Type B pancreatic cell (in vitro differentiated cells): ENCODE data around the gene CELSR2. TPM values are rescaled to one million over a fixed set of nuclear protein-coding genes. Genes with fewer than 3 reads are reported as not detected.
A peak's percentile ranks its signal among the peaks of the same experiment; 100 is the strongest.
"Not testable (repeated sequence)": the region's sequence is repeated elsewhere in the genome, so short reads cannot be mapped to it uniquely, and the experiment has no call there.

Source experiments
- DNase-seq: peaks from one replicate; pipeline ENCODE4 v3.0.0; 2021; ENCODE audit warnings: mixed read lengths; ENCODE audit not compliant: unreplicated experiment; ENCODE audit errors: extremely low spot score
- H3K27ac Mint-ChIP-seq: 2 replicates; pipeline ENCODE4 v1.8.0; 2021; ENCODE audit warnings: mild to moderate bottlenecking, mixed read lengths
- H3K27me3 Mint-ChIP-seq: 2 replicates; pipeline ENCODE4 v1.8.0; 2021; ENCODE audit warnings: mixed read lengths
- H3K36me3 Mint-ChIP-seq: 2 replicates; pipeline ENCODE4 v1.8.0; 2021; ENCODE audit warnings: mixed read lengths
- H3K4me1 Mint-ChIP-seq: one replicate; pipeline ENCODE4 v1.8.0; 2021; ENCODE audit warnings: mixed read lengths; ENCODE audit not compliant: unreplicated experiment
- H3K4me3 Mint-ChIP-seq: 2 replicates; pipeline ENCODE4 v1.8.0; 2021; ENCODE audit warnings: mild to moderate bottlenecking, mixed read lengths
- H3K9me3 Mint-ChIP-seq: 2 replicates; pipeline ENCODE4 v1.8.0; 2021; ENCODE audit warnings: mixed read lengths
- total RNA-seq: library from RNA; stranded (reverse); gene quantifications from 2 replicates; pipeline ENCODE4 v1.2.1, GENCODE V29; 2021; ENCODE audit warnings: low replicate concordance
- TF ChIP-seq, protein P1 (sequence below): fragments of 200-600 bp; sonication (generic); conservative IDR thresholded peaks from 2 replicates; pipeline ENCODE4 v1.5.0; 2021; ENCODE audit warnings: antibody characterized with exemption, mild to moderate bottlenecking

Gene CELSR2
- total RNA-seq, 1 donor from 2014 or later = 35.5 TPM

DNA sequence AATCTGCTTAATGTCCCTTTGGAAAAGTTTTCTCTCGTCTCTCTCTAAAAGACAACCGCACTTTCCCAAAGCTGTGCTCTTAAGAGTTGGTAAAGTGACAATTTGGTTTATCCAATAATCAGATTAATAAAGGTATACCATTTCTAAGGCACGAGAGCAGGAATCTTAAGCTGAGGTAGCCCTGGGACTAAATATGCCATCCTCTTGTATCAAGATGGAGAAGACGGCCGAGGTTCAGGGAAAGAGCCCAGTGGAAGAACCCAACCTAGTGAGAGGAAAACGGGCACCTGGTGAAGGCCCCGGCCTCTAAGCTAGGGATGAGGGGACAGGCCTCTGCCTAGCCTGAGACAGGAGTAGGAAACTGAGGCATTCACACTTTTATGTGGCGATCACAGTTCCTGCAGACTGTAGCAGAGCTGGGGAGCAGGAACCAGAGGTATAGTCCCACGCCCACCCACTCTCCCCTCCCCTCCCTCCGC lies 36.0 kb upstream of the CELSR2 start:
- Mint-ChIP-seq H3K27ac (peak overlapping the region; percentile 98), H3K36me3 (peaks cover 12% of the 10 kb centered on the region), H3K27me3 (peaks cover 4% of the 10 kb centered on the region), H3K4me3 (peak overlapping the region; percentile 94), H3K4me1 (peaks cover 29% of the 10 kb centered on the region), H3K9me3 (no peaks in the 10 kb centered on the region)
- TF ChIP-seq, protein P1, sequence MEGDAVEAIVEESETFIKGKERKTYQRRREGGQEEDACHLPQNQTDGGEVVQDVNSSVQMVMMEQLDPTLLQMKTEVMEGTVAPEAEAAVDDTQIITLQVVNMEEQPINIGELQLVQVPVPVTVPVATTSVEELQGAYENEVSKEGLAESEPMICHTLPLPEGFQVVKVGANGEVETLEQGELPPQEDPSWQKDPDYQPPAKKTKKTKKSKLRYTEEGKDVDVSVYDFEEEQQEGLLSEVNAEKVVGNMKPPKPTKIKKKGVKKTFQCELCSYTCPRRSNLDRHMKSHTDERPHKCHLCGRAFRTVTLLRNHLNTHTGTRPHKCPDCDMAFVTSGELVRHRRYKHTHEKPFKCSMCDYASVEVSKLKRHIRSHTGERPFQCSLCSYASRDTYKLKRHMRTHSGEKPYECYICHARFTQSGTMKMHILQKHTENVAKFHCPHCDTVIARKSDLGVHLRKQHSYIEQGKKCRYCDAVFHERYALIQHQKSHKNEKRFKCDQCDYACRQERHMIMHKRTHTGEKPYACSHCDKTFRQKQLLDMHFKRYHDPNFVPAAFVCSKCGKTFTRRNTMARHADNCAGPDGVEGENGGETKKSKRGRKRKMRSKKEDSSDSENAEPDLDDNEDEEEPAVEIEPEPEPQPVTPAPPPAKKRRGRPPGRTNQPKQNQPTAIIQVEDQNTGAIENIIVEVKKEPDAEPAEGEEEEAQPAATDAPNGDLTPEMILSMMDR = no peak
- DNase-seq = no peak

DNA sequence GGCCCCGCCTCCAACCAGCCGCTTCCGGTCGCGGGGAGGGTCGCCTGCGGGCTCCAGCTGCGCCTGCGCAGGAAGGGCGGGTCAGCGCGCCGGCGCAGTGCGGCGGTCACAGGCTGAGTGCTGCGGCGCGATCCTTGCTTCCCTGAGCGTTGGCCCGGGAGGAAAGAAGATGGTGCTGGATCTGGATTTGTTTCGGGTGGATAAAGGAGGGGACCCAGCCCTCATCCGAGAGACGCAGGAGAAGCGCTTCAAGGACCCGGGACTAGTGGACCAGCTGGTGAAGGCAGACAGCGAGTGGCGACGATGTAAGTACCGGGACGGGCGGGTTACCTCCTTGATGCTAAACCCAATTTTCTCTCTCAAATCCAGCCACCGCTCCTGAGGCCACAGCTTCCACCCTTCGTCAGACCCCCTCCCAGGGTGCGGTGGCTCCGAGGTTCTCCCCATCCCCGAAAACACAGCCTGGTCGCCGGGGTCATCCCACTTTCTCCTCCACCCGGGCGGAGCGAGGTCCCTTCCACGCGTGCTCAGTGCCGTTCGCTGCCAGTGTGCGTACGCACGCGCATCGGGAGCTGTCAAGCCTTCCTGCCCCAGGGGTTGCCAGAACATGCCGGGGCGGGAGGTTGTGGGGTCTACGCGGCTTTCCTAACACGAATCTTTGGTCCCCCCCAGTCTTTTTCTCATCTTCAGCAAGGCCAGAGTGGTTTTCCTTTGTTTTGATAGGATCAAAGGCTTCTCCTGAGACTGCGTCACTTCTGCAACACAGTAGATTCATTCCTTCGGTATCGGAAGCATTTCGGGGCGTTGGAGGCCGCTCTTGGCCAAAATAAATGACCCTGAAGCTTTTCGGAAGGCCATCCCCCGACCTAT lies 35.3 kb upstream of the CELSR2 start, which contains the start of gene SARS1:
TSS of gene SARS1 (plus strand) at position 95 of the 870 bp plus-strand sequence. CDS start at position 170, 75 bp downstream.
- H3K36me3 Mint-ChIP-seq = peaks cover 17% of the 10 kb centered on the region
- H3K27me3 Mint-ChIP-seq = peaks cover 4% of the 10 kb centered on the region
- no peaks in the 10 kb centered on the region for H3K9me3 Mint-ChIP-seq
- TF ChIP-seq, protein P1 = no peak
- H3K4me3 Mint-ChIP-seq = peak within 1 kb of the TSS; percentile 94
- peak within 1 kb of the TSS; percentile 98 for H3K27ac Mint-ChIP-seq
- peaks cover 28% of the 10 kb centered on the region for H3K4me1 Mint-ChIP-seq
- DNase-seq = peak; percentile 95

DNA sequence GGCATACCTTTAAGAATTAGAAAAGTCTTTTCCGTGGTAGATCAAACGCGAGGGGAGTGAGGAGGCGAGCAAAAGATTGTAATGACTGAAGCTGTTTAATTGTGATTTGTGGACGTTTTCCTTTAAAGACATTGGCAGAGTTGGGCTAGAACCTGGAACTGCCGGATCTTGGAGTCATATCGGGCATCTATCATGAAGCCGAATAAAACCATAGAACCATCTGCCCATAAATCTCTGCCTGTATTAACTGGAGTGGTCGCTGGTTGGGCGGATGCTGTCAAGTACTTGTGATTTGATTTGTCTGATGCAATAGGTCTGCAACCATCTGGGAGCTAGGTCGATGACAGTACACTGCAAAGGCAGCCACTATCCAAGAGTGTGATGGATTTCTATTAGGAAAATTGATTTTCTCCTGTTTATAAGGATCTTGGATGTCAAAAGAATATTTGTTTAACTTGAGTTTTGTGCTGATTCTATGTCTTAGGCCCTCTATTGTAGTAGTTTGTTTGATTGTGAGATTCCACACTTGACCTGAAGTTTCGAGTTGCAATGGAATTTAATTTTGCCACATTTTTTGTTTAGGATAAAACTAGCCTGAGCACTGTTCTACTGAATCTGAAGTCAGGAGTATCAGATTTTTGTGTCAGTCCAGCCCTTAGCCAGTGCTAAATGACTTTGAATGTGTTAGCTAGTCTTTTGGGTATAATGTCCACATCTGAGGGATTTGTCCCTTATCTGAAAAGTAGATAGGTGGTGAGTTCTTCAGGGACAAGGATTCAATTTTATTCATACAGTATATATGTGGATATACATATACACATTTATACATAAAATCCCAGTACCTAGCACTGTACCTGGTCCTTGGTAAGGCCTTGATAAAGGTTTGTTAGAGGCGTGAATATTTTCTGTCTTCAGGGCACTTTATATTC lies 34.4 kb upstream of the CELSR2 start:
- H3K4me1 Mint-ChIP-seq = peaks cover 26% of the 10 kb centered on the region
- no peaks in the 10 kb centered on the region for H3K9me3 Mint-ChIP-seq
- no peak for DNase-seq
- H3K4me3 Mint-ChIP-seq = peak overlapping the region; percentile 94
- H3K36me3 Mint-ChIP-seq = peaks cover 17% of the 10 kb centered on the region
- H3K27me3 Mint-ChIP-seq = no peaks in the 10 kb centered on the region
- peak overlapping the region; percentile 98 for H3K27ac Mint-ChIP-seq
- TF ChIP-seq, protein P1 = no peak

DNA sequence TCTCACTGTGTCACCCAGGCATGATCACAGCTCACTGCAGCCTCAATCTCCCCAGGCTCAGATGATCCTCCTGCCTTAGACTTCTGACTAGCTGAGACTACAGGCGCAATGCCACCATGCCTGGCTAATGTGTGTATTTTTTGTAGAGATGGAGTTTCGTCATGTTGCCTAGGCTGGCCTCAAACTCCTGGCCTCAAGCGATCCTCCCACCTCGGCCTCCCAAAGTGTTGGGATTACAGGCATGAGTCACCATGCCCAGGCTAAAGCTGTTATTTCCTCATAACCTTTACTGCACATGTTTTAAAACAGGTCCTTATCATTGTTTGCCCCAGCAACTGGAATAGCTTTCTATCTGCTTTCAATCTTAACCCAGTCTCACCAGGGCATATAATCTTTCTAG lies 32.7 kb upstream of the CELSR2 start:
- Mint-ChIP-seq H3K36me3 (peaks cover 26% of the 10 kb centered on the region), H3K4me3 (peak overlapping the region; percentile 11), H3K9me3 (no peaks in the 10 kb centered on the region), H3K27me3 (no peaks in the 10 kb centered on the region), H3K4me1 (peaks cover 26% of the 10 kb centered on the region), H3K27ac (peak overlapping the region; percentile 61)
- DNase-seq = no peak
- TF ChIP-seq, protein P1 = no peak

DNA sequence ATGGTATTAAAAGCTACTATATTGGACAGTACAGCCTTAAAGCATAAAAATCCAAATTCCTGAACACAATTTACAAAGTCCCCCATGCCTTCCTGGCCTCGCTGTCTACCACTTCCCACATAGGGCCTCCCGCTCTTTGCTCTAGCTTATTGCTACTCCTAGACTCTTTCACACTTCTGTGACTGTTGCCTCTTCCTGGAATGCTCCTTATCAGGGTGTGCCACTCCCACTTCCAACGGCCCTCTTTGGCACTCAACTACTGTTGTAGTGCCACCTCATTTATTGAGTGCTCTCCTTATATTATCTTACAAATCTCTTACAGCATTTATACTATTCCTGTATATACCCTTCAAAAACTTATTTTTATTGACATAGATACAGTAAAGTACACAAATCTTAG lies 30.8 kb upstream of the CELSR2 start:
- H3K4me1 Mint-ChIP-seq = peaks cover 26% of the 10 kb centered on the region
- peak overlapping the region; percentile 4 for H3K4me3 Mint-ChIP-seq
- H3K9me3 Mint-ChIP-seq = no peaks in the 10 kb centered on the region
- H3K36me3 Mint-ChIP-seq = peaks cover 35% of the 10 kb centered on the region
- no peaks in the 10 kb centered on the region for H3K27me3 Mint-ChIP-seq
- DNase-seq = no peak
- H3K27ac Mint-ChIP-seq = peak overlapping the region; percentile 19
- TF ChIP-seq, protein P1 = no peak

DNA sequence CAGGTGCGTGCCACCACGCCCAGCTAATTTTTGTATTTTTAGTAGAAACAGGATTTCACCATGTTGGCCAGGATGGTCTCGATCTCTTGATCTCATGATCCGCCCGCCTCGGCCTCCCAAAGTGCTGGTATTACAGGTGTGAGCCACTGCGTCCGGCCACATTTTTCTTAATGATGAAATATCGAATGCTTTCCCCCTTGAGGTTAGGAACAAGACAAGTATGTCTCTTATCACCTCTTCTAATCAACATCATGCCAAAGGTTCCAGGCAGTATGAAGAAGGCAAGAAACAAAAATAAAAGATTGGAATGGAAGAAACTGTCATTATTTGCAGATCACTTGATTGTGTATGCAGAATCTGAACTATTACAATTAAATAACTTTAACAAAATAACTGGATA lies 28.1 kb upstream of the CELSR2 start:
- not testable (repeated sequence) for H3K4me3 Mint-ChIP-seq, H3K9me3 Mint-ChIP-seq, DNase-seq, H3K27me3 Mint-ChIP-seq, H3K27ac Mint-ChIP-seq
- Mint-ChIP-seq H3K36me3 (peaks cover 24% of the 10 kb centered on the region), H3K4me1 (peaks cover 14% of the 10 kb centered on the region)
